ENCODE measurements around the gene PIP4K2A.
"Not testable (repeated sequence)": the region's sequence is repeated elsewhere in the genome, so short reads cannot be mapped to it uniquely, and the experiment has no call there.

PIP4K2A gene

DNA sequence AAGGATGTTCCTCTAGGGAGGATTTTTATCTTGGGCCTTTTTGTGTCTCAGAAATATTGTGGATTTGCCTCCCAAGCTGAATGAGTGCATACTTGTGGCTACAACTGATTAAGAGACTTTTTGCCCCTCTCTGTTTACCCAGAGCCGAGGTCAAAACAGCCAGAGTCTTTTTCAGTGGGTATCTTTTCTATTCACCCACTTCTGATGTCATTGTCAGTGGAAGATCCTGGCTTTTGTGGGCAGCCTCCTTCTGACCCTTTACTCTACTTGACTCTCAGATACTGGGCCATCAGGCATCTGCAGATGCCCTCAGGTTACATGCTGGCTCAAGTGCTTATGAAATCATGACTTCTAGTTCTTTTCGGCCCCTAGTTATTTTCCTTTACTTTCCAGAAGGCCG, 19.6 kb upstream of the PIP4K2A start:
- TF ChIP-seq POLR2A (IDR thresholded peaks at IDR 0.05; ENCODE audit: low read depth, low read length) = no peak
- FAIRE-seq (no peak), DNase-seq (ENCODE audit: insufficient read length, low spot score) (no peak)

DNA sequence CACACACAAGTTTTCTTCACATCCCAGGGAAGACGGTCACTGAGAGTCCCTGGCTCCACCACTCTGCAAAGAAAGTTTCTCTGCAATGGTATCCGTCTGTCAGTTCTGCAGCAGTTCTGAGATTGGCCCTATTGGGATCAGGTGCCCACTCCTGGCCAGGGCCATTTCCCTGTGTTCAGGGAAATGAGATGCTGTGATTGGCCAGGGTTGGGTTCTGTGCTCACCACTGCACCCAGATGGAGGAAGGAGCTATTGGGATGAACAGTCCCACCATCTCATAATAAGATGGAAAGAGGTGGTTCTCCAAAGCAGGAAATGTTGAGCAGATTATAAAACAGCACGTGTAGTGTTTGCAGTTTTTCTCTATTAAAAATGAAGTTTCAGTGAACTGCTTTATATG, 13.3 kb upstream of the PIP4K2A start:
- FAIRE-seq (no peak), DNase-seq (ENCODE audit: insufficient read length, low spot score) (no peak)
- no peak for TF ChIP-seq POLR2A (IDR thresholded peaks at IDR 0.05; ENCODE audit: low read depth, low read length)

DNA sequence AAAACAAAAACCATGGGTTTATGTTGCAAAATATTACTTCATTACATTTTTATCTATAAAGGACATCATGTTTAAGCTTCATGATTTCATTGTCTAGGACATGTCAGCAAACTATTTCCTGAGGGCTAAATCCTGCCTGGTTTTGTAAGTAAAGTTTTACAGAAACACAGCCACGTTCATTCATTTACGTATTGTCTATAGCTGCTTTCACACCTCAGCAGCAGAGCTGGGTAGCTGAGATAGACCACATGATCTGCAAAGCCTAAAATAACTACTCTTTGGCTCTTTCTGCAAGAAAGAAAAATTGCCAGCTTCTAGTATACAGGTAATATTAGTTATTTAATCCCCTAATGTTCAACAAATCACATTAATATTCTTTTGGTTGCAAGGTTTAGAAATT, 12.7 kb upstream of the PIP4K2A start:
- no peak for TF ChIP-seq POLR2A (IDR thresholded peaks at IDR 0.05; ENCODE audit: low read depth, low read length)
- DNase-seq (ENCODE audit: insufficient read length, low spot score) = no peak
- no peak for FAIRE-seq

DNA sequence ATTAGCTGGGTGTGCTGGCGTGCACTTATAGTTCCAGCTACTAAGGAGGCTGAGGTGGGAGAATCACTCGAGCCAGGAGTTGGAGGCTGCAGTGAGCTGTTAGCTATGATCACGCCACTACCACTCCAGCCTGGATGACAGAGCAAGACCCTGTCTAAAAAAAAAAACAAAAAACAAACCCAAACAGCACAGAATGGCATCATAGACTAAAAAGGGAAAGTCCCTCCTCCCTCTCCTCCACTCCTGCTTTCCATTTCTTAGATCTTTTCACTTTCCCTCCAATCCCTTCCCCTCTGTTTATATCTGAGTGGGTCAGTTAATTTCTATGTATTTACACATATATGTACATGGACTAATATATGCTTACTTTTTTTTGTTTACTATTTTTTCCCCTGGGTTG, 10.4 kb upstream of the PIP4K2A start:
- no peak for TF ChIP-seq POLR2A (IDR thresholded peaks at IDR 0.05; ENCODE audit: low read depth, low read length)
- DNase-seq (ENCODE audit: insufficient read length, low spot score) = no peak
- FAIRE-seq = no peak

DNA sequence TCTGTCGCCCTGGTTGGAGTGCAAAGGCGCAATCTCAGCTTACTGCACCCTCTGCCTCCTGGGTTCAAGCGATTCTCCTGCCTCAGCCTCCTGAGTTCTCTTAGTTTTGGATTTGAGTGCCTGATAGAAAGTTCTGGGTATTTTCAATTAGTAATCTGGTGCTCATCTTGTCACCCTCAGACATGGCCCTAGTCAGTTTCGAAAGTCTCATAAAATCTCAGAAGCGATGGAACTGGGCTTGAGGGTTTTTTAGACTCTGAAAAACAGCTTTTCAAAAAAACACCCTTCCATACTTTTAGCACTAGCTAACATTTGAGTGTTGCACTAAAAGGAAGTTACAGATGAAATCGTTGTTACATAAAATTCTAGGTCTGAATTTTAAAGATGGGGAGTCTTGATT, 9.4 kb upstream of the PIP4K2A start:
- DNase-seq (ENCODE audit: insufficient read length, low spot score) = no peak
- no peak for TF ChIP-seq POLR2A (IDR thresholded peaks at IDR 0.05; ENCODE audit: low read depth, low read length)
- FAIRE-seq = no peak

DNA sequence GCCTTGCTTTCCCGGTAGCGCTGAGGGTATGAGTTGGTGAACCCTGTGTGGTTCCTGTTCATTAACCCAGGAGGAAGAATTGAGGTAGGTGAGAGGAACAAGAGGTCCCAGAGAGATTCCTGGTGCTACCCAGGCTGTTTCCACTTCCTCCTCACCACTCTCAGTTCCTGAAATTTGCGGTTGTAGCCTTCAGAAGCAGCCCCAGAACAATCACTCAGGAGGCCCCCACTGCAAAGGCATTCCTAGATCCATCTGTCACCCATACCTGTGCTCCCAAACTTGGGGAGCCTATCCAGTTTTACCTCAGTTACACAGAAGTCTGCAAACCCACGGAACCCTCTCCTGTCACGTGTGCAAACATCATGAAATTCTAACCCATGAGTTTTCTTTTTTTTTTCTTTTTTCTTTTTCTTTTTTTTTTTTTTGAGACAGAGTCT, 9.0 kb upstream of the PIP4K2A start:
- DNase-seq (ENCODE audit: insufficient read length, low spot score) (no peak), FAIRE-seq (no peak)
- TF ChIP-seq POLR2A (IDR thresholded peaks at IDR 0.05; ENCODE audit: low read depth, low read length) = no peak

DNA sequence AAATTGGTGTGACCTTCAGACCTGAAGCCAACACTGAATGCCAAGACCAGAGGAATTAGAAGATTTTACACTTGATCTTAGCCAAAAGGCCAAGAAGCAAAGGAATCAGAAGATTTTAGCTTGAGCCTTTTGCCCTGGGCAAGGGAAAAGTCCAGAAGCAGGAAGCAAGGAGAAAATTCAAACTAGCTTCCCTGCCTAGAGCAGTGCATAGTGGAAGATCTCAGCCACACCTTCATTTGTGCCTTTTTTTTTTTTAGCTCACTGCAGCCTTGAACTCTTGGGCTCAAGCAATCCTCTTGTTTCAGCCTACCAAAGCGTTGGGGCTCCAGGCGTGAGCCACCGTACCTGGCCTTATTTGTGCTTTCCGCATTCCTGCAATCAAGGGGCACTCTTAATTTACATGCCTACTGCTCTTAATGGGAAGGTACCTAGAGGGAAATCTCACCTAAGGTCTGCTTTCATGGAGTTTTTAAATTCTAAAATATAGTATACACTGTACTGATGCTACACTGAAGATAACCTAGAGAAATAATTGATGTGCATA, 8.3 kb upstream of the PIP4K2A start:
- no peak for TF ChIP-seq POLR2A (IDR thresholded peaks at IDR 0.05; ENCODE audit: low read depth, low read length)

DNA sequence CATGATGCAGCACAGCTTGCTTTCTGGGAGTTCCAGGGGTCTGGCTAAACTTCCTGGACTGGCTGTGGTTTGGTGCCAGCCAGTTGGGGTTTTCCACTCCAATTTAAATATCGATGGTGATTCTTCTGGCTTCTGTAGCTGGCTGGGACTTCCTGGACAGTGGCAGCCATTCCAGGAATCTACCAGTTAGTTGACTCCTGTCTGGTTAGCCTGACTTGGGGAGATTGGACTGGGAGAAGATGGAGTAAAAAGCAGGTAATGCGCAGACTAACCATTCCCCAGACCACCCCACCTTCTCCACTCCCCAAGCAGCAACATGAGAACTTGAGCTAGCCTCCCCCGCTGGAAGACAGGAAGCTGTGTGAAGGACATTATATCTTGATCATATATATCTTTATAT, 6.3 kb upstream of the PIP4K2A start:
- no peak for TF ChIP-seq POLR2A (IDR thresholded peaks at IDR 0.05; ENCODE audit: low read depth, low read length)
- no peak for DNase-seq (ENCODE audit: insufficient read length, low spot score)
- FAIRE-seq = no peak

More for the DNA sequence above, 8.3 kb upstream of the PIP4K2A start:
- DNase-seq (ENCODE audit: insufficient read length, low spot score) (no peak), FAIRE-seq (no peak)

DNA sequence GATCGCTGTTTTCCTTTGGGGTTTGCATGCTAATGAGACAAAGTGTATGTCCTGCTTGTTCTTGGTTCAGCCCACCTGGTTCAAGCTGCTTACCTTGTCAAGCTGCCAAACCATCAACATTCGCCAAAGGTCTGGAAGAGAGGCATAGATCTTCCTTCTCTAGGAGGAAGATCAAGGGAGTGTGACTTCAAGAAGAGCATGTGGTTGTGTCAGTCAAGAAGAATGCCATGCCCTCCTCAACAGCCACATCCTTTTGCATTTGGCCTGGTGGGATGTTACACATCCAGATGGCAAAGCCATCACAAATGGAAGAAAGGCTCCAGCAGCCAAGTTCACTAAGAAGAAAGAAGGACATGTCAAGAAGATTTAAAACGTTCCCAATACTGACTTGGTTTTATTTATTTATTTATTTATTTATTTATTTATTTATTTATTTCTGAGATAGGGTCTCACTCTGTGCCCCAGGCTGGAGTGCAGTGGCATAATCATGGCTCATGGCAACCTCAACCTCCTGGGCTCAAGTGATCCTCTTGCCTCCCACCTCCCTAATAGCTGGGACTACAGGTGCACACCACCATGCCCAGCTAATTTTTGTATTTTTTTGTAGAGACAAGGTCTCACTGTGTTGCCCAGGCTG, 5.1 kb upstream of the PIP4K2A start:
- FAIRE-seq = no peak
- DNase-seq (ENCODE audit: insufficient read length, low spot score) = no peak
- no peak for TF ChIP-seq POLR2A (IDR thresholded peaks at IDR 0.05; ENCODE audit: low read depth, low read length)

DNA sequence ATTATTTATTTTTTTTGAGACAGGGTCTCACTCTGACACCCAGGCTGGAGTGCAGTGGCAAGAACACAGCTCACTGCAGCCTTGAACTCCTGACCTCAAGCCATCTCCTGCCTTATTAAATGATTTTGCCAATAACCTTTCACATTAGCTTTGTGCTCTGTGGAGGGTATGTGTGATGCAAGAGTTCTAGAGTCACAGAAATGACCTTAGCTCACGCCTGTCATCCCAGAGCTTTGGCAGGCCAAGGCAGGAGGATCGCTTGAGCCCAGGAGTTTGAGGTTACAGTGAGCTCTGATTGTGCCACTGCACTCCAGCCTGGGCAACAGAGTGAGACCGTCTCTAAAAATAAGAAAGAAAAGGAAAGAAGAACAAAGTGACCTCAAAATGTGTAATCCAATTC, 4.3 kb upstream of the PIP4K2A start:
- FAIRE-seq; DNase-seq (ENCODE audit: insufficient read length, low spot score): not testable (repeated sequence)

DNA sequence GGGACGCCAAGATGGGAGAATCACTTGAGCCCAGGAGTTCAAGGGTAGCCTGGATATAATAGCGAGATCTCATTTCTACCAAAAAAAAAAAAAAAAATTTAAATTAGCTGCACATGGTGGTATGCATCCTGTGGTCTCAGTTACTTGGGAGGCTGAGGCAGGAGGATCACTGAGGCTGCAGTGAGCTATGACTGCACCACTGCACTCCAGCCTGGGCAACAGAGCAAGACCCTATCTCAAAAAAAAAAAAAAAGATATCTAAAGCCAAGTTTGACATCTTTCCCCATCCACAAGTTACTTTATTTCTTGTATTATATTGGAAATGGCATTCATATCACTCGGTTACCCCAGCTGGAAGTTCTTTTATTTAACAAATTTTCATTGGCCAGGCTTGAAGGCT, 3.4 kb upstream of the PIP4K2A start:
- TF ChIP-seq POLR2A (IDR thresholded peaks at IDR 0.05; ENCODE audit: low read depth, low read length) = no peak
- FAIRE-seq (no peak), DNase-seq (ENCODE audit: insufficient read length, low spot score) (no peak)

DNA sequence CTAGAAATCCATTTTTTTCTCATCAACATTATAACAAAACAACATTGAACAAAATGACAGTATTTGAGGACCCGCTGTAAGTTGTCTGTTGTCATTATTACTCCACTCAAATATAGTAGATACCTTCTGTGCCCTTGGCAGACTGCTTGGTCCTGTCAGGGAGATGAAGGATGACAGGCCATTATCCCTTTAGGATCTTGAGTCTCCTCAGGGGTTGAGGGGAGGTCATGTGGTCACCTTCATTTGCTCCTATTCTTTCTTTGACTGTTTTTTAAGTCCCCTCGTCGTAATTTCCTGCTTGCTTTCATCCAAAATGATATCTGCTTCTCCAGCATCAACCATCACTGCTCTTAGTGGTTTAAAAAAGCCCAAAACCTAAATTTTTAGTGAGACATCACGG, 2.6 kb upstream of the PIP4K2A start:
- no peak for TF ChIP-seq POLR2A (IDR thresholded peaks at IDR 0.05; ENCODE audit: low read depth, low read length)
- FAIRE-seq (no peak), DNase-seq (ENCODE audit: insufficient read length, low spot score) (no peak)

DNA sequence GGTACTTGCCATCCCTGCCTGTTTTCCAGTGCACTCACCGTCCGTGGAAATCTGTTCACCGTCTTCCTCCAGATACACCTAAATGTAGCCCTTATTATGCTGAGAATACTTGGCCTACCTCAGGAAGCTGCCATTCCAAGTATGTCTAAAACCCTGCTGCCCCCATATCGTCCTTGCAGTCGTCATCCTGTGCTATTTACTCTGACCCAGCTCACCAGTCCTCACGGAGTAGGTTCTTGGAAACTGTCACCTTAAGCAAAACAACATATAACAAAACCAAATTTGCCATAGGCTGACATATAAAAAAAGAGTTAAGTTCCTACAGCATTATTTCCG, 880 bp upstream of the PIP4K2A start:
- no peak for TF ChIP-seq POLR2A (IDR thresholded peaks at IDR 0.05; ENCODE audit: low read depth, low read length)
- DNase-seq (ENCODE audit: insufficient read length, low spot score) = no peak
- FAIRE-seq = no peak

DNA sequence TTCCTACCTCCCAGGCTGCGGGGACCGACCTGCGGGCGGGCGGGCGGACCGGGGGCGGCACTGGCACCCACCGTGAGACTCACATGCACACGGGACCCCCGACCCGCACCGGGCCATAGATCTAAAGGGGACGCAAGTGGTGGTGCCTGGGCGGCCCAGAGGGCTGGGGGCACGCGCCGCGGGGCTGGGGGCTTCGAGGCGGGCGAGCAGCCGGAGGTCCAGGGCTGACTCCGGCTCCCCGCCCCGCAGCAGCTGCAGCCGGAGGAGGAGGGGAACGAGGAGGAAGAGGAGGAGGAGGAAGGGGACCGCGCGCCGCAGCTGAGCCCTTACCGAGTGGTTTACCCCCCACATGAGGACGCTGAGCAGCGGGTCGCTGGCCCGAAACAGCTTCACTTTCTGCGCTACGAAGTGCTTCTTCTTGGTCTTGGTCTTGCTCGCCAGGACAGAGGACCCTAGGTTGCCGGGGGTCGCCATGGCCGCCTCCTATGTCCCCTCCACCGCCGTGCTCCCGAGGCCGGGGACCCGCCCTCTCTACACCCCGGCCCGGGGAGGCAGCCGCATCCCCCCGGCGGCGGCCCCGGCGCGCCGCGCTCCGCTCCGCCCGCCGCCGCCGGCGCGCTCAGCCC, 412 bp downstream of the PIP4K2A start:
- DNase-seq (ENCODE audit: insufficient read length, low spot score) = peak; percentile 37
- FAIRE-seq = no peak

More for the DNA sequence above, 412 bp downstream of the PIP4K2A start:
- no peak for TF ChIP-seq POLR2A (IDR thresholded peaks at IDR 0.05; ENCODE audit: low read depth, low read length)
